ENCODE data around the gene SCAF8.

Gene SCAF8

DNA sequence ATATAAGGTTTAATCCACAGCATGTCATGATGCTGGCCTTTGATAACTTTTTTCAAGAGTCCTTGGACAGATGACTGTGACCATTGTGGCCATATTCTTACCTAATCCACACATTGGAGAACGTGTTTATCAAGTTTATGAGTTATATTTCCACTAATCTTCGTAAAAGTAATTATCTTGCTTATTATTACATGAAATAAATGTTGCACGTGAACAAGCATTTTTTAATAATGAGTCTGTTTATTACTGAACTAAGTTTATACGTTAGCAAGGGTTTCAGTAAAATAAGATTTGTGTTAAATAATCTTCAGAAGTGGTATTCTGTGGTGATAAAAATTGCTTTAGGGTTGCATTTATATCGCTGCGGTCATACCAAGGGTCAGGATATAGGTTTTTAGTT, 107.1 kb downstream of the SCAF8 start:
- DNase-seq (ENCODE audit: low spot score), result no peak

DNA sequence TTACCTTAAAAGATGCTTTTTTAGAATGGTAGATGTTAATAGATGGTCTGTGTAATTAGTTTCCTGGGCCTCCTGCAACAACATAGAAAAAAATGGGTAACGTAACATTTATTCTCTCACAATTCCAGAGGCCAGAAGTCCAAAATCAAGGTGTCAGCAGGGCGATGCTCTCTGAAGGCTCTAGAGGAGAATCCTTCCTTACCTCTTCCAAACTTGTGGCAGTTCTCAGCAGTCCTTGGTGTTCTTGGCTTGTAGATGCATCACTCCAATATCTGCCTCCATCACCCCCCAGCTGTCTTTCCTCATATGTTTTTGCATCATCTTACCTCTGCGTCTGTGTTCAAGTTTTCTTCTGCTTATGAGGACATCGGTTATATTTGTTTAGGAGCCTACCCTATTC, 107.9 kb downstream of the SCAF8 start:
- no peak for DNase-seq (ENCODE audit: low spot score)

DNA sequence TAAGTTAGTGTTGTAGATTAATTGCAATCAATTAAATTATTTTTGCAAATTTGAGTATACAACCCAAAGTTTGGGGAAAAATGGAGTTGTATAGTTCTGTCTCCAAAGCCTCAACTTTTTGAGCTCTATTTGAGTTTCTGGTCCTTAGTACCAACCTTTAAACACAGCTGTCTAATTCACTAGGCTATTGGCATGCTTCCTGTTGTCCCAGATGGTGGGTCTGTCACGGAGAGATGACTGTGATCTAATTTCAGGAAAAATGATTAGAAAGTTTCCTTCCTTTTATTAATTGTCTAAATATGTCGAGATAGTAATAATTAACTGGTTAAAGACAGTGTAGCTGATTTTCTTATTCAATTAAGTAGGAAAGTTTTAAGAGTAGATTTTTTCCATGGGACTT, 109.6 kb downstream of the SCAF8 start:
- no peak for DNase-seq (ENCODE audit: low spot score)

DNA sequence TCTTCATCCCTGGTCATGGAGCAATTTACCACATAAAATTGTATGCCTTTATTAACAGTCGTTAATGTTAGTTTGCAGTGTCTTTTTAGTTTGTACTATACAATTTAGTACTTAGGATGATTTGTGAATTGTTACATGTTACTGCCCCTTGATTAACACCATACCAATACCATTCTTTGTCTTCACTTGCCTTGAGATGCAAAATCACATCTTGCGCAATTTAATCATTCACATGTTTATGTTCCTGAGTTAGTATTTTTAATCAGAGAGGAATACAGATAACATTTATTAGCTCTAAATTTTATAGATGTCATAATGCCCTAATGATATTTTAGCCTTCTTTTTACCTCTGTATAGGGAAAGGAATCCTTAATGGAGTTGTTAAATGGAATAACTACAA, 114.1 kb downstream of the SCAF8 start:
- DNase-seq (ENCODE audit: low spot score), result no peak

DNA sequence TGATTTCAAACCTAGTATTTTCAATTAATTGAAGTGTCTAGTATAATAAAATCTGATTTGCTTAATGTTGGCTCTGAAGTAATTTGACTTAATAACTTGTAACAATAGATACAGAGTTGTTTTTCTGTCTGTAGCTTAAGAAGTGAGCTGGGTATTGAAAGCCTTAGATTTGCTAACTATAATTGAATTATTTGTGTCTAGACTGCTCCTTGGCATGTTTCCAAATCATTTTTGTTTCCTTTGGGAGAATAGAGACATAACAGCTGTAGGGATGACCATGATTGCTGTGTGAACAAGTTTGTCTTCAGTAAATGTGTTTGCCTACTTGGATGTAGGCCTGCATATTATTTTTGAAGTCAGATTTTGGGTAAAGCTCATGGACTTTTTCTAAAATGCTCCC, 115.4 kb downstream of the SCAF8 start:
- DNase-seq (ENCODE audit: low spot score), result no peak

DNA sequence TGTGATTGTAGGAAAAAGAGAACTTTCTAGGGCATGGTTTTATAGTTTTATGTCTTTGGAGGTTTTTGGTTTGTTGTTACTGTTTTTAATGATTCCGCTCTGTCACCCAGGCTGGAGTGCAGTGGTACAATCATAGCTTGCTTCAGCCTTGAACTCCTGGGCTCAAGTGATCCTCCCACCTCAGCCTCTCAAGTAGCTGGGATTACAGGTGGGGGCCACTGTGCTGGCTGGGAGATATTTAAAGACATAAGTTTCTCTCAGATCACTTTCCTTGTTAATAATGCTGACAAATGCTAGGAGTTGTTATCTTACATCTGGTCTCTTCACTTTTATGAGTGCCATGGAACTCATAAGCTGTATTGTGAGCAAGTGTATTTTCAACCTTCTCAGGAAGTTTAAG, 116.3 kb downstream of the SCAF8 start:
- DNase-seq (ENCODE audit: low spot score), result no peak

DNA sequence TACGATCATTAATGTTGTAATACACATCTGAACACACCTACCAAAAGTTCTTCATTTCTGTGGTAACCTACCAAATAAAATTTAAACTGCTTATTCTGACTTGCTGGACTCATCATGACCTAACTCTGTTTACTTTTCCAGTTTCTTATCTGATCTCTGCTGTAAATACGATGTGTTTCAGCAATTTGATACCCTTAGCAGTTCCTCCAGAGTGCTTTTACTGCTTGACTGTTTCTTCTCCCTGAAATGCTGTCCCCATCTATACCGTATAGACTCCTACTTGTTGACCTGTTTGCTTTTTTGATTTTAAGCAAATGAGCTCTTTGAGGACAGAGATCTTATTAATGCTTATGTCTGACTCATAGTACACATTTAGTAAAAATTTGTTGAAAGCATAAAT, 119.5 kb downstream of the SCAF8 start:
- no peak for DNase-seq (ENCODE audit: low spot score)

DNA sequence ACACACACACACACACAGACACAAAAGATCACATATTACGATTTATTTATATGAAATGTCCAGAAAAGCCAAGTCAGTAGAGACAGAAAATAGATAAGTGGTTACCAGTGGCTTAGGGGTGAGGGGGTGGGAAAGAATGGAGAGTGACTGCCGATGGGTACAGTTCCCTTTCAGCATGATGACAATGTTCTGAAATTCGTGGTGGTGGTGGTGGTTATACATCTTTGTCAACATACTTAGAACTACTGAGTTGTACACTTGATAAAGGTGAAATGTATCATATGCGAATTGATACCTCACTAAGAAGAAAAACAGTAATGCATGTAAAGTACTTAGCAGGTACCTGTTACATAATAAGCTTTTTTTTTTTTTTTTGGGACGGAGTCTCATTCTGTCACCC, 124.3 kb downstream of the SCAF8 start:
- DNase-seq (ENCODE audit: low spot score), result no peak

DNA sequence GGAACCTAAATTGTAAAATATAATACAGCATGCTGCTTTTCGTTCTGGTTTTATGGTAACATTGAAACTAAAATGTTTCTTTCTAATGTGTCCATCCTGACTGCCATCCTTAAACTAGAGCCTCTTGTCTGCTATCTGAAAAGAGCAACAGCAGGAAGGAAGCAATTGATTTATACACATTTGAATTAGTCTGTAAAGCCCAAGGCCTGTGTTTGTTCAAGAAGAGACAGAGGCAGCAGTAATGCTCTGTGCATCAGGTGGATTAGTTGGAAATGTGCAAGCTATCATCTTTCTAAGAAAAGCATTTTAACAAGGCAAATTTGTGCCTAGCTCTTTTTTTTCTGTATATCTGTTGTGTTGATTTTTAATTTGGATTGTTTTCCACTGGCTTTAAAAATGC, 128.6 kb downstream of the SCAF8 start:
- DNase-seq (ENCODE audit: low spot score), result no peak

DNA sequence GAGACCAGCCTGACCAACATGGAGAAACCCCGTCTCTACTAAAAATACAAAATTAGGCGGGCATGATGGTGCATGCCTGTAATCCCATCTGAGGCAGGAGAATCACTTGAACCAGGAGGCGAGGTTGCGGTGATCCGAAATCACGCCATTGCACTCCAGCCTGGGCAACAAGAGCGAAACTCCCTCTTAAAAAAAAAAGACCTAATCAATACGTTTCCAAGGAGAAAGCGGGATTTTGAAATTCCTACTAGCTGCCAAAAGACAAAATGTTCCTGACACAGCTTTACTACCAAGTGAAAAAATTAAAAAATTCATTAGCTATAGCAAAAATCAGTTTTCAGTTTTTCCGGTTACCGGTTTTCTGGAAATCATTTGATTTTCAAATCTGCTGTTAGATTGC, 129.3 kb downstream of the SCAF8 start:
- DNase-seq (ENCODE audit: low spot score), result no peak

DNA sequence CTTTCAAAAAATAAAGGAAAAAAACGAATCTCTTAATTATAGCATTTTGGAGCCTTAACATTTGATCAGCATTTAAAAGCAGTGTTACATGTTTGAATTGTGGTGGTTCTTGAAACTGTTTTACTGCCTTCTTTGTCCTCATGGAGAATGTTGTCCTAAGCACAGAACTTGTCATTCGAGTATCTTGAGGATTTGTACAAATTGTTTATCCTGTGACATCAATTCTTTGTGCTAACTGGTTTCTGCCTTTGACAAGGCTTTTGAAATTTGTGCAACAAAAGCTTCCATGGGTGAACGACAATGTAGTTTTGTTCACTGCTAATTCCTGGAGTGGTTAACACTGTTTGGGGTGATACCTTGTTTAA, 130.8 kb downstream of the SCAF8 start:
- DNase-seq (ENCODE audit: low spot score), result no peak

DNA sequence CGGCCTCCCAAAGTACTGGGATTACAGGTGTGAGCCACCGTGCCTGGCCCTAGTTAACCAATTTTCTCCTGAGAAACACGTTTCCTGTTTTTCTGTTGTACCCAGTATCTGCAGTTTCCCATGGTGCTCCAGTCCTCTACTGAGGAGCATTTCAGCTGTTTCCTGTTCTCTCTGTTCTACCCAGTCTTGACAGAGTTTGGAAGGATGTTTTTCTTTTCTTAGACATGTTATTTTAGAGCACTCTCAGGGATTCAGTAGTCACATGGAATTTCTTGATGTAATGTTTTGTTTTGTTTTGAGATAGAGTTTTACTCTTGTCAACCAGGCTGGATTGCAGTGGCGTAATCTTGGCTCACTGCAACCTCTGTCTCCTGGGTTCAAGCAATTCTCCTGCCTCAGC, 132.1 kb downstream of the SCAF8 start:
- no peak for DNase-seq (ENCODE audit: low spot score)

DNA sequence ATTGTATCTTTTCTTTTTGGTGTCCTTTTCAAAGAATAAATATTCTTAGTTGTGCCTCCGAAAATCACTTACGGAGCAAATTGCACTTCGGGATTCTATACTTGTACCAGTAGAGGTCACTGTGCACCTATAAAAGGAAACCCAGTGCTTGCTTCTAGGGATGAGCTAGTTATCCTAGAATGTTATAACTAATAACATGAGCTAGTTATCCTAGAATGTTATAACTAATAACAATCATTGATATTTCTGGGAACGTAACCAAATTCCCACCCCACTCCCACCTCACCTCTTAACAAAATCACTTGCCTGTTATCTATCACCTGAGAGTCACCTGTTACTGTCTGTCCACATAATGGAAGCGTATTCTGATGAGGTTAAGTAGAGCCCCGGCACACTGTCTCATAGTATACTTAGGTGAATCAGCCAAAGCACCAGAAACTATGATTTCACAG, 135.0 kb downstream of the SCAF8 start:
- DNase-seq (ENCODE audit: low spot score), result peak; percentile 45

DNA sequence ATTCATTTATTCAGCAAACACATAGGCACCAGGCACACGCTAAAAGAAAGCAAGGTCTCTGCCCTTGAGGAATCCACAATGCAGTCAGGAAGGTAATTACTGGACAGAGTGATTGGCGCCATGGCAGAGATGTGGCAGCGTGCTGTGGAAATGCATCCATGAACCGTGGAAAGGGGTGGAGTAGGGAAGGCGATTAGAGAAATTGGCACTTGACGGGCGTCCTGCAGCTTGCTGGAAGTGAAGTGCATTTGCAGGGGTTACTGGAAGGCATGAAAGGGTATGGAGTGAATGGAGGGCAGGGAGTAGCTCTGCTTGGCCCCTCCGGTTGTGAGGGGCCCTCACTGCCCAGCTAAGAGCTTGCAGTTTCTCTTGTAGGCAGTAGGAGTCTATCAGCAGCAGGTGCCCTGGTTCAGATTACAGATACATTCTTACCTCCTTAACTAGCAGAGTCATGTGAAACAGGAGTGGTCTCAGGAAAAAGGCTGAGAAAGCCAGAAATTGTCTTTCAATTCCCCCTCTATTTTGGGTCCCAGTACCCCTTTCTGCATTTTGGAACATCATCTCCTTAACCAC, 139.4 kb downstream of the SCAF8 start:
- peak; percentile 65 for DNase-seq (ENCODE audit: low spot score)

DNA sequence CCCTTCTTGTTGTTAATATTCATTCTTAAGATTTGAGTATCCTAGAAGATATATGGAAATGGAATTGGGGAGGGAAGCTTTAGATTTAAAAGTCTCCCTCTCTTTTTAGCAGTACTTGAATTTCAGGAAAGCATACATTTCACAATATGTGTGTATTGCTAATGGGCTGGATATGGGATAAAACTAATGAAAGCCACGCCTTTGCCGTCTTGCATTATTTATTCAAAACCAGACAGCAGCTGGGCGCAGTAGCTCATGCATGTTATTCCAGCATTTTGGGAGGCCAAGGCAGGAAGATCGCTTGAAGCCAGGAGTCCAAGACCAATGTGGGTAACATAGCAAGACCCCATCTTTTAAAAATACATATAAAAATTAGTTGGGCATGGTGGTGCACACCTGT, 140.3 kb downstream of the SCAF8 start:
- DNase-seq (ENCODE audit: low spot score), result no peak

DNA sequence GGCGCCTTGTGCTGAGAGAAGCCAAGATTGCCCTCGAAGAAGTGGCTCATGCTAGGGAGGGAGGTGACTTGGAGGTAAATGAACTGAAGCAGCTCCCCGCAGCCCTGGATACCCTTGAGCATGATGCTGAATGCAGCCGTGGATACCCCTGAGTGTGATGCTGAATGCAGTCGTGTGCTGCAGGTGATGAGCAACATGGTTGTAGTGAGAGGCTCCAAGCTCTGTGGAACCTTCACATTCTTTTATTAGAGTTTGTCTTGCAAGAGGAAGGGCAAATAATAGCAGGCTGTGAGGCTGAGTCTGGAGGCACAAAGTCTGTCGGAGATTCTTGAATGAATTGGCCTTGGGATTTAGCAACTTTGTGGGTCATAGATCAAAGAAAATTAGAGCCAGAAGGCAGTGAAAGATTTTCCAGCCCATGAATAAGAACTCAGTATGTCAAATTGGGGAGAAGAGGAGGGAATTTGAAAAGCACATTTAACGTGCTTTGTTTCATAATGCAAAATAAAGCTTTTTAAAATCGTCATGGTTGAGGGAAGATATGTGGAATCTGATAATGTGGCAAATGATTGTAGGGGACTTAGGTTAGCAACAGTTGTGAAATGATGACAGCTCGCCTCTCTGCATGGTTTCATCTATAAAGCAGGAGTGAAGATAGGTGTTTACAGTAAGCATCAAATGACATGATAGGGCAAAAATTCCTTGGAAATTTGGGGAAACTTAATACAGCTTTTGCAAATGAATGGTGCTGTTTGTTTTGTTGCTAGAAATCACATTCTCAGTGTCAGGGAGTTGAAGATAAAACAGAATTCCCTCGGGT, 141.8 kb downstream of the SCAF8 start:
- DNase-seq (ENCODE audit: low spot score), result no peak

DNA sequence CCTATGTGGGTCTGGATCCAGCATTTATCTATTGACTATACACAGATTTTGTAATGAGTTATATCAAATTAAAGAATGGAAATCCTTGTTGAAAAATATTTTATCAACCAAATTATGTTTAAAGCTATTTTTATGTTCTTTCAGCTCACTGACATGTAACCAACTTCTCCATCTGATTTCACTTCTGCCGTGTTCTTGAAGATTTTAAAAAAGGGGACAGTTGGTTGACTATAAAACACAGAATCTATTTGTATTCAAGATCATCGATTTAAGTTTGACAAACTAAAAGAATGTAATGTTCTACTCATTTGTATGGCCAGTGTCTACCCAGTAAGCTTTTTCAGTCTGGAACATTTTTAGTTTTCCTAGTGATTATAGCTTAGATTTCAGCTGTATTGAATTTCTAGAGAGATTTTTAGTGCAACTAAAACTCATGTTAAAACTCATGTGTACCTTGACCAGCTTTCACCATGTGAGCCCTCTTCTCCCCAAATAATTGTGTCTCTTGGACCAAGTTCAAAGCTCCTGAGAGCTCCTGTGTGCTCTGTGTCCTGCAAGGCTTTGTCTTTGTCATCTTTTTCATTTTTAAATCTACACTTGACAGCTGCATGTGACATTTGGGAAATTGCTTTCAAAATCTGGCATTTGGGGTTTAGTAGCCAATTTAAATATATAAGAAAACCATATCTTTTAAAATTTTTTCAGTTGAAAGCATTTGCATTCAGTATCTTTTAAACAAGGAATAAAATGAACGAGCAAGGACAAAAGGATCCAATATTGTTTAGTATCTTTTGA, 143.5 kb downstream of the SCAF8 start:
- DNase-seq (ENCODE audit: low spot score), result no peak

DNA sequence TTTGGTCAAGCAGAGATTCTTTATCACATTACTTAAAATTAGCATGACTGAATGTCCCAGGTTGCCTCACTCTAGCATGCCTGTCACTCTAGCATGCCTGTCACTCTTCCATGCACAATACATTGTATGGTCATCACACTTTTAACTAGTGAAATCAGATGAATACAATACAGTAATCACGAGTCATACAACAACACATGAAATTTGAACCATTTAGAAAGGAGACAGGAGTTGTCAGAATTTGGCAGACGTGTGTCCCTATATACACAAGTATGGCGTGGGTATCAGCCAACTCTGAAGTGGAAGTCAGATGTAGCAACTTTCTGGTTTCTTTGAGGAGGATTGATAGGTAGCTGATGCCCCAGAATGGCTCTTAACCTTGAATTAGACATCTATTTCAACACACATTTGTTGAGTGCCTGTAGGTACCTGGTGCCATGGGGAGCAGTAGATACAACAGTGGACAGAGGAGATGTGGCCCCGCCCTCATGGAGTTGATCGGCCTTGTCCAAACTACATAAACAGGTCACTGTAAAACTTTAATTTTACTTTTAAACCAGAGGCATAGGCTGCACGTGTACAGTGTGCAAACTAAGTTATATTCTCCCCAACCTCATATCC, 145.8 kb downstream of the SCAF8 start:
- DNase-seq (ENCODE audit: low spot score), result no peak

DNA sequence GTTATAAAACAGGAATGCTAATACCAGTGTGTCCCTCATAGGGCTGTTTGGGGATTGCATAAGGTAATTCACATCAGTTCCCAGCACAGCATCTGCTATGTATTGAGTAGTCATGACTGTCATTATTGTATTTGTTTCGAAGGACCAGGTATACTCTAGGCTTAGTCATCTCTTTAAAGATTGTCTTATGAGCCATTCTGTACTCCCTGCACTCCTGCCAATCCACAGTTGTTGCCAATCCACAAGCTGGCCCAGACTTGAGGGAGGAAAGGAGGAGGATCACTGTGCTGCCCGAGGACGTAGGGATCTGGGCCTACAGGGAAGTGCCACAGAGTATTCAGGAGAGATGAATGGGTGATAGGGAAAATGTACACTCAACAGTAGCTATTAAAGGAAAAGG, 148.9 kb downstream of the SCAF8 start:
- no peak for DNase-seq (ENCODE audit: low spot score)

Measured in iPS-NIHi11 (cell line).